HEK293 (cell line): Measurements from ENCODE around the gene MED29.

Experiments used
- CTCF ChIA-PET: fragments of 350-600 bp; formaldehyde crosslinking; extraction: SDS; loops from one replicate; lab custom pipeline; 2021; ENCODE audit warnings: antibody characterized with exemption; lab: Yijun Ruan, JAX
- POLR2A ChIA-PET: fragments of 300-600 bp; formaldehyde crosslinking; extraction: SDS; loops from one replicate; lab custom pipeline; 2020; ENCODE audit warnings: antibody characterized with exemption, inconsistent platforms; lab: Yijun Ruan, JAX
- H3K27ac ChIP-seq: fragments of 200-500 bp; sonication (Bioruptor generic); 2 replicates; pipeline ENCODE4 v1.5.1; 2014; ENCODE audit warnings: low read depth, low read length, control low read depth, inconsistent platforms; ENCODE audit errors: extremely low read depth
- H3K36me3 ChIP-seq, 2 experiments: fragments of 200-500 bp in 1 of 2; sonication (Bioruptor generic) in 1 of 2; 1 replicate in 1 of 2; 2 replicates in 1 of 2; pipeline ENCODE4 v1.5.1; 2014 to 2017; ENCODE audit warnings: inconsistent platforms in 2 of 2, low read length in 2 of 2; ENCODE audit not compliant: control insufficient read depth in 2 of 2, insufficient read depth in 1 of 2
- H3K4me1 ChIP-seq: fragments of 200-500 bp; sonication (Bioruptor generic); 2 replicates; pipeline ENCODE4 v1.5.1; 2014; ENCODE audit warnings: mild to moderate bottlenecking, low read length, inconsistent platforms; ENCODE audit not compliant: control insufficient read depth, insufficient read depth
- H3K4me3 ChIP-seq: 2 replicates; pipeline ENCODE4 v1.5.1; 2011; ENCODE audit warnings: low read depth, mild to moderate bottlenecking, control low read depth, low read length, moderate library complexity
- H3K9me3 ChIP-seq: fragments of 200-500 bp; sonication (Bioruptor generic); 2 replicates; pipeline ENCODE4 v1.5.1; 2014; ENCODE audit warnings: low read depth, low read length, inconsistent platforms; ENCODE audit not compliant: control insufficient read depth, insufficient read depth
- PRDM10 ChIP-seq: fragments of 450-650 bp; formaldehyde crosslinking; IDR thresholded peaks from 2 replicates; pipeline ENCODE4 v1.5.1; 2016; ENCODE audit warnings: missing biosample characterization, missing genetic modification characterization
- PRDM2 ChIP-seq: fragments of 450-650 bp; formaldehyde crosslinking; IDR thresholded peaks from 2 replicates; pipeline ENCODE4 v1.5.1; 2016; ENCODE audit warnings: missing biosample characterization, missing genetic modification characterization, borderline replicate concordance
- SP2 ChIP-seq: fragments of 450-650 bp; formaldehyde crosslinking; IDR thresholded peaks from 2 replicates; pipeline ENCODE4 v1.5.1; 2016; ENCODE audit warnings: missing biosample characterization, missing genetic modification characterization
- WT1 ChIP-seq: fragments of 450-650 bp; formaldehyde crosslinking; IDR thresholded peaks from 2 replicates; pipeline ENCODE4 v1.5.1; 2016; ENCODE audit warnings: missing biosample characterization, missing genetic modification characterization
- ZNF398 ChIP-seq: fragments of 450-650 bp; formaldehyde crosslinking; IDR thresholded peaks from 2 replicates; pipeline ENCODE4 v1.5.1; 2017; ENCODE audit warnings: missing biosample characterization, missing genetic modification characterization
- ZNF600 ChIP-seq: fragments of 450-650 bp; formaldehyde crosslinking; IDR thresholded peaks from 2 replicates; pipeline ENCODE4 v1.5.1; 2016; ENCODE audit warnings: missing biosample characterization, missing genetic modification characterization
- ZNF776 ChIP-seq: fragments of 450-650 bp; formaldehyde crosslinking; IDR thresholded peaks from 2 replicates; pipeline ENCODE4 v1.5.0; 2017; ENCODE audit warnings: missing biosample characterization, missing genetic modification characterization, borderline replicate concordance
- TF ChIP-seq, protein P1 (sequence below): fragments of 450-650 bp; formaldehyde crosslinking; IDR thresholded peaks from 2 replicates; pipeline ENCODE4 v1.5.1; 2016; ENCODE audit warnings: missing biosample characterization, missing genetic modification characterization
- TF ChIP-seq, protein P2 (sequence below): fragments of 450-650 bp; formaldehyde crosslinking; optimal IDR thresholded peaks from 2 replicates; pipeline ENCODE3; 2016; ENCODE audit warnings: missing biosample characterization, mild to moderate bottlenecking, missing genetic modification characterization
- TF ChIP-seq, protein P3 (sequence below): fragments of 450-650 bp; formaldehyde crosslinking; IDR thresholded peaks from 2 replicates; pipeline ENCODE4 v1.5.1; 2016; ENCODE audit warnings: missing biosample characterization, missing genetic modification characterization
- TF ChIP-seq, protein P4 (sequence below): fragments of 450-650 bp; formaldehyde crosslinking; IDR thresholded peaks from 2 replicates; pipeline ENCODE4 v1.5.1; 2016; ENCODE audit warnings: missing biosample characterization, missing genetic modification characterization
- TF ChIP-seq, protein P5 (sequence below): fragments of 450-650 bp; formaldehyde crosslinking; IDR thresholded peaks from 2 replicates; pipeline ENCODE4 v1.5.1; 2016; ENCODE audit warnings: missing biosample characterization, missing genetic modification characterization

The MED29 gene

DNA sequence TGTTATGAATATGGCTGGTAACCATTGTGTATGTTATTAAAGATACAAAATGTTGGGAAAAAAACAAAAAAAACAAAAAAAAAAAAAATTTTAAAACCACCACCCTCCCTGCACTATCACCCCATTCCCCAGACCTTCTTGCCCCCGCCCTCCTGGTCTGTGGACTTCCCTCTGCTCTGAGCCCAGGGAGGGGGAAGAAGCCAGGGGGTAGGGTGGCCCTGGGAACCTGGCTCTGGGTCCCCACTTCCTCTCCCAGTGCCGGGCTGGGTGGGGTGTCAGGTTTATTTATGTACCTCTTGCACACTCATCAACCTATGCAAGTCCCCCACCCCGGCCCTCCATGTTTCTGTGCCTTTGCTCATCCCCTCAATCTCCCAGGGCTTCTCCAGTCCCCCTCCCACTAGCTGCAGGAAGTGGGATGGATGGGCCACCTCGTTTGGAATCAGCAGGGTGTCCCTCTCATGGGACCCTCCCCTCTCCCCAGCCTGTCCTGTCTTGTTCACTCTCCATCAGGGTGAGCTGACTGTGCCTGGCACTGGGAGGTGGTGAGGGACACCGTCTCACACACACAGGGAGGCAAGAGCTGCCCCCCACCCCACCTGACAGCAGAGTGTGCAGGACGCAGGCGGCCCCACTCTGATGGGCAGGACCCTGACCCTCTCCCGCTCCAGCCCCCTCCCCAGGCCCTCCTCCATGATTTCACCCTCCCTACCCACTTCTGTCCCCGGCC lies 6.2 kb upstream of the MED29 start:
- peaks cover 96 to 97% of the 10 kb centered on the region in 2 experiments for H3K36me3 ChIP-seq
- TF ChIP-seq WT1 (tag by site-specific recombination) (peak; percentile 75), PRDM10 (tag by site-specific recombination) (peak; percentile 17; the same call in 1 of the 2 replicates), ZNF600 (tag by site-specific recombination) (0 out of 2 replicates have a peak, but pooled peaks have one; percentile 9), ZNF398 (tag by site-specific recombination) (peak; percentile 53), PRDM2 (tag by site-specific recombination) (no peak), SP2 (tag by site-specific recombination) (peak; percentile 28; the same call in 1 of the 2 replicates), ZNF776 (no peak)
- TF ChIP-seq, protein P1, sequence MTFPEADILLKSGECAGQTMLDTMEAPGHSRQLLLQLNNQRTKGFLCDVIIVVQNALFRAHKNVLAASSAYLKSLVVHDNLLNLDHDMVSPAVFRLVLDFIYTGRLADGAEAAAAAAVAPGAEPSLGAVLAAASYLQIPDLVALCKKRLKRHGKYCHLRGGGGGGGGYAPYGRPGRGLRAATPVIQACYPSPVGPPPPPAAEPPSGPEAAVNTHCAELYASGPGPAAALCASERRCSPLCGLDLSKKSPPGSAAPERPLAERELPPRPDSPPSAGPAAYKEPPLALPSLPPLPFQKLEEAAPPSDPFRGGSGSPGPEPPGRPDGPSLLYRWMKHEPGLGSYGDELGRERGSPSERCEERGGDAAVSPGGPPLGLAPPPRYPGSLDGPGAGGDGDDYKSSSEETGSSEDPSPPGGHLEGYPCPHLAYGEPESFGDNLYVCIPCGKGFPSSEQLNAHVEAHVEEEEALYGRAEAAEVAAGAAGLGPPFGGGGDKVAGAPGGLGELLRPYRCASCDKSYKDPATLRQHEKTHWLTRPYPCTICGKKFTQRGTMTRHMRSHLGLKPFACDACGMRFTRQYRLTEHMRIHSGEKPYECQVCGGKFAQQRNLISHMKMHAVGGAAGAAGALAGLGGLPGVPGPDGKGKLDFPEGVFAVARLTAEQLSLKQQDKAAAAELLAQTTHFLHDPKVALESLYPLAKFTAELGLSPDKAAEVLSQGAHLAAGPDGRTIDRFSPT (tag by site-specific recombination): peak; percentile 16; the same call in 1 of the 2 replicates
- TF ChIP-seq, protein P2, sequence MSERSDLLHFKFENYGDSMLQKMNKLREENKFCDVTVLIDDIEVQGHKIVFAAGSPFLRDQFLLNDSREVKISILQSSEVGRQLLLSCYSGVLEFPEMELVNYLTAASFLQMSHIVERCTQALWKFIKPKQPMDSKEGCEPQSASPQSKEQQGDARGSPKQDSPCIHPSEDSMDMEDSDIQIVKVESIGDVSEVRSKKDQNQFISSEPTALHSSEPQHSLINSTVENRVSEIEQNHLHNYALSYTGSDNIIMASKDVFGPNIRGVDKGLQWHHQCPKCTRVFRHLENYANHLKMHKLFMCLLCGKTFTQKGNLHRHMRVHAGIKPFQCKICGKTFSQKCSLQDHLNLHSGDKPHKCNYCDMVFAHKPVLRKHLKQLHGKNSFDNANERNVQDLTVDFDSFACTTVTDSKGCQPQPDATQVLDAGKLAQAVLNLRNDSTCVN (tag by site-specific recombination): peak; percentile 7
- TF ChIP-seq, protein P3, sequence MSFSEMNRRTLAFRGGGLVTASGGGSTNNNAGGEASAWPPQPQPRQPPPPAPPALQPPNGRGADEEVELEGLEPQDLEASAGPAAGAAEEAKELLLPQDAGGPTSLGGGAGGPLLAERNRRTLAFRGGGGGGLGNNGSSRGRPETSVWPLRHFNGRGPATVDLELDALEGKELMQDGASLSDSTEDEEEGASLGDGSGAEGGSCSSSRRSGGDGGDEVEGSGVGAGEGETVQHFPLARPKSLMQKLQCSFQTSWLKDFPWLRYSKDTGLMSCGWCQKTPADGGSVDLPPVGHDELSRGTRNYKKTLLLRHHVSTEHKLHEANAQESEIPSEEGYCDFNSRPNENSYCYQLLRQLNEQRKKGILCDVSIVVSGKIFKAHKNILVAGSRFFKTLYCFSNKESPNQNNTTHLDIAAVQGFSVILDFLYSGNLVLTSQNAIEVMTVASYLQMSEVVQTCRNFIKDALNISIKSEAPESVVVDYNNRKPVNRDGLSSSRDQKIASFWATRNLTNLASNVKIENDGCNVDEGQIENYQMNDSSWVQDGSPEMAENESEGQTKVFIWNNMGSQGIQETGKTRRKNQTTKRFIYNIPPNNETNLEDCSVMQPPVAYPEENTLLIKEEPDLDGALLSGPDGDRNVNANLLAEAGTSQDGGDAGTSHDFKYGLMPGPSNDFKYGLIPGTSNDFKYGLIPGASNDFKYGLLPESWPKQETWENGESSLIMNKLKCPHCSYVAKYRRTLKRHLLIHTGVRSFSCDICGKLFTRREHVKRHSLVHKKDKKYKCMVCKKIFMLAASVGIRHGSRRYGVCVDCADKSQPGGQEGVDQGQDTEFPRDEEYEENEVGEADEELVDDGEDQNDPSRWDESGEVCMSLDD (tag by site-specific recombination): 0 out of 2 replicates have a peak, but pooled peaks have one; percentile 26
- TF ChIP-seq, protein P4, sequence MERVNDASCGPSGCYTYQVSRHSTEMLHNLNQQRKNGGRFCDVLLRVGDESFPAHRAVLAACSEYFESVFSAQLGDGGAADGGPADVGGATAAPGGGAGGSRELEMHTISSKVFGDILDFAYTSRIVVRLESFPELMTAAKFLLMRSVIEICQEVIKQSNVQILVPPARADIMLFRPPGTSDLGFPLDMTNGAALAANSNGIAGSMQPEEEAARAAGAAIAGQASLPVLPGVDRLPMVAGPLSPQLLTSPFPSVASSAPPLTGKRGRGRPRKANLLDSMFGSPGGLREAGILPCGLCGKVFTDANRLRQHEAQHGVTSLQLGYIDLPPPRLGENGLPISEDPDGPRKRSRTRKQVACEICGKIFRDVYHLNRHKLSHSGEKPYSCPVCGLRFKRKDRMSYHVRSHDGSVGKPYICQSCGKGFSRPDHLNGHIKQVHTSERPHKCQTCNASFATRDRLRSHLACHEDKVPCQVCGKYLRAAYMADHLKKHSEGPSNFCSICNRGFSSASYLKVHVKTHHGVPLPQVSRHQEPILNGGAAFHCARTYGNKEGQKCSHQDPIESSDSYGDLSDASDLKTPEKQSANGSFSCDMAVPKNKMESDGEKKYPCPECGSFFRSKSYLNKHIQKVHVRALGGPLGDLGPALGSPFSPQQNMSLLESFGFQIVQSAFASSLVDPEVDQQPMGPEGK (tag by site-specific recombination): peak; percentile 33
- TF ChIP-seq, protein P5, sequence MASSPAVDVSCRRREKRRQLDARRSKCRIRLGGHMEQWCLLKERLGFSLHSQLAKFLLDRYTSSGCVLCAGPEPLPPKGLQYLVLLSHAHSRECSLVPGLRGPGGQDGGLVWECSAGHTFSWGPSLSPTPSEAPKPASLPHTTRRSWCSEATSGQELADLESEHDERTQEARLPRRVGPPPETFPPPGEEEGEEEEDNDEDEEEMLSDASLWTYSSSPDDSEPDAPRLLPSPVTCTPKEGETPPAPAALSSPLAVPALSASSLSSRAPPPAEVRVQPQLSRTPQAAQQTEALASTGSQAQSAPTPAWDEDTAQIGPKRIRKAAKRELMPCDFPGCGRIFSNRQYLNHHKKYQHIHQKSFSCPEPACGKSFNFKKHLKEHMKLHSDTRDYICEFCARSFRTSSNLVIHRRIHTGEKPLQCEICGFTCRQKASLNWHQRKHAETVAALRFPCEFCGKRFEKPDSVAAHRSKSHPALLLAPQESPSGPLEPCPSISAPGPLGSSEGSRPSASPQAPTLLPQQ (tag by site-specific recombination): peak; percentile 41; the same call in 1 of the 2 replicates

More for the DNA sequence above, 6.2 kb upstream of the MED29 start:
- ChIA-PET CTCF (interaction anchor here (0.8 to 1.0 kb wide), 2 partner anchors 13 to 342 kb away, joined by 3 read pairs; no protein-coding TSS in a partner anchor), POLR2A (interaction anchor here (0.6 to 2.1 kb wide), 6 partner anchors 9 to 180 kb away, joined by 3 to 9 read pairs (median 5); partner anchors contain the start of genes EID2B, RPS16 and ZFP36)
- Histone ChIP-seq H3K4me3 (no peak overlapping the region), H3K27ac (peak overlapping the region; percentile 11), H3K4me1 (peaks cover 14% of the 10 kb centered on the region), H3K9me3 (no peaks in the 10 kb centered on the region)
